Fibroblast of lung (primary cell): Measurements from ENCODE around the gene RERE. TPM values are rescaled to one million over a fixed set of nuclear protein-coding genes. Genes with fewer than 3 reads are reported as not detected.

Experiments used
- DNase-seq, 2 donors: peaks; one replicate each; pipeline versions ENCODE4 v3.0.0 to v3.0.0-alpha.2; 2010; ENCODE audit warnings: low read depth in 2 of 2
- H2AFZ ChIP-seq: 2 replicates; pipeline ENCODE4 v1.5.1; 2012; ENCODE audit warnings: low read length, control low read depth, inconsistent platforms
- H3K27ac ChIP-seq: 2 replicates; pipeline ENCODE4 v1.5.1; 2011; ENCODE audit warnings: low read length, control low read depth; ENCODE audit not compliant: insufficient read depth
- H3K27me3 ChIP-seq: 2 replicates; pipeline ENCODE4 v1.5.1; 2011; ENCODE audit warnings: mild to moderate bottlenecking, low read length; ENCODE audit not compliant: control insufficient read depth, insufficient read depth
- H3K36me3 ChIP-seq: 2 replicates; pipeline ENCODE4 v1.5.1; 2011; ENCODE audit warnings: low read length; ENCODE audit not compliant: control insufficient read depth, insufficient read depth
- H3K4me1 ChIP-seq: 2 replicates; pipeline ENCODE4 v1.5.1; 2011; ENCODE audit warnings: low read length; ENCODE audit not compliant: control insufficient read depth, insufficient read depth; ENCODE audit errors: extremely low read depth
- H3K4me2 ChIP-seq: 2 replicates; pipeline ENCODE4 v1.5.1; 2011; ENCODE audit warnings: low read length, control low read depth; ENCODE audit not compliant: insufficient read depth; ENCODE audit errors: extremely low read depth
- H3K4me3 ChIP-seq, 4 experiments: fragments of 200-600 bp in 1 of 4; sonication (generic) in 1 of 4; replicated peaks in 1 of 4; 2 replicates each; pipeline ENCODE4 v1.5.1; 2011 to 2016; ENCODE audit warnings: low read length in 4 of 4, low read depth in 3 of 4, mild to moderate bottlenecking in 3 of 4, control low read depth in 2 of 4, inconsistent platforms in 1 of 4, mixed read lengths in 1 of 4; ENCODE audit not compliant: insufficient read depth in 1 of 4; ENCODE audit errors: control extremely low read depth in 1 of 4
- H3K79me2 ChIP-seq: 2 replicates; pipeline ENCODE4 v1.5.1; 2012; ENCODE audit warnings: mild to moderate bottlenecking, low read length, inconsistent platforms; ENCODE audit not compliant: control insufficient read depth, insufficient read depth
- H3K9ac ChIP-seq: 2 replicates; pipeline ENCODE4 v1.5.1; 2011; ENCODE audit warnings: mild to moderate bottlenecking, low read length, control low read depth; ENCODE audit not compliant: insufficient read depth
- H3K9me3 ChIP-seq: 2 replicates; pipeline ENCODE4 v1.5.1; 2012; ENCODE audit warnings: low read depth, low read length; ENCODE audit not compliant: control insufficient read depth, insufficient read depth
- H4K20me1 ChIP-seq: 2 replicates; pipeline ENCODE4 v1.5.1; 2011; ENCODE audit warnings: low read length; ENCODE audit not compliant: control insufficient read depth, insufficient read depth; ENCODE audit errors: extremely low read depth
- EZH2 ChIP-seq: IDR thresholded peaks from 2 replicates; pipeline ENCODE4 v1.5.1; 2012; ENCODE audit warnings: low read length, control low read depth, mild to moderate bottlenecking; ENCODE audit errors: missing control alignments
- polyA plus RNA-seq, 2 donors: library from polyadenylated mRNA; depleted of rRNA in 1 of 2; stranded (reverse) in 1 of 2; unstranded in 1 of 2; fragments of >200 nt; gene quantifications; 2 replicates each; pipeline ENCODE4 v1.2.1, GENCODE V29; 2011 to 2012; ENCODE audit warnings: missing spikeins in 1 of 2
- total RNA-seq: library from RNA; depleted of rRNA; stranded (reverse); fragments of >200 nt; gene quantifications from 2 replicates; pipeline ENCODE4 v1.2.1, GENCODE V29; 2014
- TF ChIP-seq, protein P1 (sequence below), 2 donors: IDR thresholded peaks in 1 of 2; conservative IDR thresholded peaks in 1 of 2; 1 replicate in 1 of 2; 2 replicates in 1 of 2; pipeline ENCODE4 v1.5.1; 2011 to 2012; ENCODE audit warnings: low read length in 2 of 2, control low read depth in 1 of 2, inconsistent platforms in 1 of 2, low read depth in 1 of 2, mild to moderate bottlenecking in 1 of 2

Gene RERE
- total and polyA plus RNA-seq, 2 donors (not counting 1 experiment from before 2014, with no cell fraction given) = 3.7 to 51.0 TPM

DNA sequence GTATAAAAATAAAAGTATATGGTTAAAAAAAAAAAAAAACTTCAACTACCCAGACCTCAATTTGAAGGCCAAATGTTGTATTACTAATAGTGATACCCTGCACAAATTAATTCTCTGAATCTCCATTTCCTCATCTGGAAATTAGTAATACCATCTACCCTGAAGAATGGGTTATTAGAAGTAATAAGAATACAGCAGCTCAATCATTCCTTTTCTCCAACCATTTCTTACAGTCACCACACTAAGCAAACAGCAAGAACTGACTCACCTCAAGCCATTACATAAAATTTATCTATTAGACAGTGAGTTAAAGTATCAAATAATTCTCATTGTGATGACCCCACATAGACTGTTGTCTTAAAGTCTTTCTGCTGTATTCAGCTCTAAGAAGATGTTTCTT is 39.6 kb downstream of the RERE start:
- no peak overlapping the region for H3K27ac ChIP-seq
- no peak overlapping the region for H3K9ac ChIP-seq
- H3K4me1 ChIP-seq = no peaks in the 10 kb centered on the region
- H4K20me1 ChIP-seq = no peaks in the 10 kb centered on the region
- no peaks in the 10 kb centered on the region for H3K9me3 ChIP-seq
- no peak overlapping the region for H2AFZ ChIP-seq
- no peaks in the 10 kb centered on the region for H3K27me3 ChIP-seq
- H3K4me3 ChIP-seq = no peak overlapping the region
- H3K79me2 ChIP-seq = no peaks in the 10 kb centered on the region
- TF ChIP-seq, protein P1, sequence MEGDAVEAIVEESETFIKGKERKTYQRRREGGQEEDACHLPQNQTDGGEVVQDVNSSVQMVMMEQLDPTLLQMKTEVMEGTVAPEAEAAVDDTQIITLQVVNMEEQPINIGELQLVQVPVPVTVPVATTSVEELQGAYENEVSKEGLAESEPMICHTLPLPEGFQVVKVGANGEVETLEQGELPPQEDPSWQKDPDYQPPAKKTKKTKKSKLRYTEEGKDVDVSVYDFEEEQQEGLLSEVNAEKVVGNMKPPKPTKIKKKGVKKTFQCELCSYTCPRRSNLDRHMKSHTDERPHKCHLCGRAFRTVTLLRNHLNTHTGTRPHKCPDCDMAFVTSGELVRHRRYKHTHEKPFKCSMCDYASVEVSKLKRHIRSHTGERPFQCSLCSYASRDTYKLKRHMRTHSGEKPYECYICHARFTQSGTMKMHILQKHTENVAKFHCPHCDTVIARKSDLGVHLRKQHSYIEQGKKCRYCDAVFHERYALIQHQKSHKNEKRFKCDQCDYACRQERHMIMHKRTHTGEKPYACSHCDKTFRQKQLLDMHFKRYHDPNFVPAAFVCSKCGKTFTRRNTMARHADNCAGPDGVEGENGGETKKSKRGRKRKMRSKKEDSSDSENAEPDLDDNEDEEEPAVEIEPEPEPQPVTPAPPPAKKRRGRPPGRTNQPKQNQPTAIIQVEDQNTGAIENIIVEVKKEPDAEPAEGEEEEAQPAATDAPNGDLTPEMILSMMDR (conservative IDR thresholded peaks at IDR 0.05 in 1 of 2, IDR thresholded peaks at IDR 0.05 in 1 of 2; ENCODE audit: low read depth in 1 of 2, low read length in 2 of 2) = no peak
- TF ChIP-seq EZH2 = no peak
- no peaks in the 10 kb centered on the region for H3K36me3 ChIP-seq
- no peak overlapping the region for H3K4me2 ChIP-seq
- no peak for DNase-seq

DNA sequence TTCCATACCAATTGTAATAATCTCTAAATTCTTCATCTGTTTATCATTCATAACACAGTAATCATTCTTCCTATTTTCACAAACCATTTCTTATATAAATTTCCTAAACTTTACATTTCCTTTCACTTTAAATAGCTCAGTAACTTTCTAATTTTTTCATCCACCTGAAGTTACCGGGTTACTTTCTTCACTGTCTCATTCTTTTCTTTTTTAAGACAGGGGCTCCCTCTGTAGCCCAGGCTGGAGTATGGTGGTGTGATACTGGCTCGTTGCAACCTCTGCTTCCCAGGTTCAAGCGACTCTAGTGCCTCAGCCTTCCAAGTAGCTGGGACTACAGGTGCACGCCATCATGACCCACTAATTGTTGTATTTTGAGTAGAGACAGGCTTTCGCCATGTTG is 41.3 kb downstream of the RERE start:
- TF ChIP-seq, protein P1 (conservative IDR thresholded peaks at IDR 0.05 in 1 of 2, IDR thresholded peaks at IDR 0.05 in 1 of 2; ENCODE audit: low read depth in 1 of 2, low read length in 2 of 2) = no peak
- no peak for TF ChIP-seq EZH2
- H2AFZ ChIP-seq = no peak overlapping the region
- H3K4me3 ChIP-seq = no peak overlapping the region
- H3K9me3 ChIP-seq = no peaks in the 10 kb centered on the region
- H3K79me2 ChIP-seq = no peaks in the 10 kb centered on the region
- no peaks in the 10 kb centered on the region for H3K27me3 ChIP-seq
- no peaks in the 10 kb centered on the region for H4K20me1 ChIP-seq
- H3K4me2 ChIP-seq = no peak overlapping the region
- no peaks in the 10 kb centered on the region for H3K36me3 ChIP-seq
- DNase-seq = no peak
- no peaks in the 10 kb centered on the region for H3K4me1 ChIP-seq
- H3K27ac ChIP-seq = no peak overlapping the region
- no peak overlapping the region for H3K9ac ChIP-seq

DNA sequence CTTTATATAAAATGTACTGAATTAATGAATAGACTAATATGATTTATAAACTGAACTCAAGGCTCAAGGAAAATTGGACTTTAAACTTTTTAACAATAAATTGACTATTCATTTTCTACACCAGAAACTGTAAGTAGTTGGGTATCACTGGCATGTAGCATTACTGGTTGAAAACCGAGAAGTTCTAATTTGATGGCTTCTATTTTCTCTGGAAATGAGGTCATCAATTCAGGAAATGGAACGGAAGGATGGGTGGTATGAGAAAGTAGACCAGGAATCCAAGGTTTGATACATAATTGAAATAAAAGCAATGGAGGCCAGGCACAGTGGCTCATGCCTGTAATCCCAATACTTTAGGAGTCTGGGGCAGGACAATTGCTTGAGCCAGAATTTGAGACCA is 50.4 kb downstream of the RERE start:
- no peaks in the 10 kb centered on the region for H3K27me3 ChIP-seq
- H3K9me3 ChIP-seq = no peaks in the 10 kb centered on the region
- no peak overlapping the region for H2AFZ ChIP-seq
- no peak overlapping the region for H3K9ac ChIP-seq
- no peak overlapping the region for H3K4me2 ChIP-seq
- no peak for TF ChIP-seq EZH2
- no peak for DNase-seq
- no peak overlapping the region for H3K27ac ChIP-seq
- no peaks in the 10 kb centered on the region for H3K36me3 ChIP-seq
- no peak overlapping the region for H3K4me3 ChIP-seq
- H3K4me1 ChIP-seq = no peaks in the 10 kb centered on the region
- no peaks in the 10 kb centered on the region for H3K79me2 ChIP-seq
- no peaks in the 10 kb centered on the region for H4K20me1 ChIP-seq
